Activated naive CD4-positive, alpha-beta T cell treated with anti-CD3 and anti-CD28 coated beads, Interleukin-2, amount 50 U/mL, for 24 hours (primary cell): ENCODE data around the gene GSTT2B.
A peak's percentile ranks its signal among the peaks of the same experiment; 100 is the strongest.
"Not testable (repeated sequence)": the region's sequence is repeated elsewhere in the genome, so short reads cannot be mapped to it uniquely, and the experiment has no call there.

Experiments used
- H3K27ac Mint-ChIP-seq: one replicate; pipeline ENCODE4 v1.8.0; 2021; ENCODE audit warnings: mild to moderate bottlenecking, mixed read lengths
- H3K27me3 Mint-ChIP-seq: one replicate; pipeline ENCODE4 v1.8.0; 2021; ENCODE audit warnings: mixed read lengths
- H3K36me3 Mint-ChIP-seq: one replicate; pipeline ENCODE4 v1.8.0; 2021; ENCODE audit warnings: mixed read lengths
- H3K4me1 Mint-ChIP-seq: one replicate; pipeline ENCODE4 v1.8.0; 2021; ENCODE audit warnings: mixed read lengths
- H3K4me3 Mint-ChIP-seq: one replicate; pipeline ENCODE4 v1.8.0; 2021; ENCODE audit warnings: mild to moderate bottlenecking, mixed read lengths
- H3K9me3 Mint-ChIP-seq: one replicate; pipeline ENCODE4 v1.8.0; 2021; ENCODE audit warnings: mixed read lengths

Gene GSTT2B

GRCh38 chr22:23993581-23994177 is 32.7 kb upstream of the GSTT2B start:
- not testable (repeated sequence) for H3K4me1 Mint-ChIP-seq, H3K4me3 Mint-ChIP-seq, H3K9me3 Mint-ChIP-seq, H3K27me3 Mint-ChIP-seq, H3K27ac Mint-ChIP-seq, H3K36me3 Mint-ChIP-seq

- H3K27ac Mint-ChIP-seq, H3K9me3 Mint-ChIP-seq: not testable (repeated sequence)
Measured at GRCh38 chr22:23993080-23993479, 32.1 kb upstream of the GSTT2B start.

GRCh38 chr22:23989583-23990244 is 28.7 kb upstream of the GSTT2B start:
- H3K4me3 Mint-ChIP-seq, H3K36me3 Mint-ChIP-seq, H3K27ac Mint-ChIP-seq: not testable (repeated sequence)

More at GRCh38 chr22:23993080-23993479, 32.1 kb upstream of the GSTT2B start:
- H3K27me3 Mint-ChIP-seq, H3K36me3 Mint-ChIP-seq, H3K4me1 Mint-ChIP-seq, H3K4me3 Mint-ChIP-seq: not testable (repeated sequence)

GRCh38 chr22:23986538-23987178 is 25.7 kb upstream of the GSTT2B start:
- H3K36me3 Mint-ChIP-seq, H3K4me1 Mint-ChIP-seq, H3K27me3 Mint-ChIP-seq, H3K27ac Mint-ChIP-seq, H3K4me3 Mint-ChIP-seq, H3K9me3 Mint-ChIP-seq: not testable (repeated sequence)

More at GRCh38 chr22:23989583-23990244, 28.7 kb upstream of the GSTT2B start:
- not testable (repeated sequence) for H3K27me3 Mint-ChIP-seq, H3K9me3 Mint-ChIP-seq, H3K4me1 Mint-ChIP-seq

DNA sequence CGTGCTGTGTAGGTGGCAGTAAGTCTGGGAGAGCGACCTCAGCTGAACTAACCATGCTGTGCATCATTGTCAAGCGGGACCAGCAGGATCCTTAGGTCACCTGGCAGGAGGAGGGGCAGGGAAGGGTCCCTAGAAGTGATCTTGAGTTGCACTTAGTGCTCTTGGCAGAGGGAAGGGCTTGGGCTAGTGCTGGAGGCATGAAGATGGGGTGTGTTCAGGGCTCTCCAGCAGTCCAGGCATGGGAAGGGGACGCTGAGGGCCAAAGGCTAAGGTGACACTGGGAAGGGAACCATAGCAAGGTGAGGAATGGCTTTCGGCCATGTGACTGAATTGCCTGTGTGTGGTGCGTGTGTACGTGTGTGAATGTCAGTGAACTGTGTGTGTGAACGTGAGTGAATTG is 25.1 kb upstream of the GSTT2B start:
- not testable (repeated sequence) for H3K4me3 Mint-ChIP-seq, H3K9me3 Mint-ChIP-seq, H3K36me3 Mint-ChIP-seq, H3K27ac Mint-ChIP-seq, H3K4me1 Mint-ChIP-seq, H3K27me3 Mint-ChIP-seq

- Mint-ChIP-seq H3K9me3 (no peaks in the 10 kb centered on the region), H3K27me3 (peaks cover 2% of the 10 kb centered on the region), H3K27ac (no peak overlapping the region), H3K36me3 (no peaks in the 10 kb centered on the region), H3K4me3 (no peak overlapping the region), H3K4me1 (peaks cover 8% of the 10 kb centered on the region)
Measured at GRCh38 chr22:23984430-23984829, 23.4 kb upstream of the GSTT2B start.

DNA sequence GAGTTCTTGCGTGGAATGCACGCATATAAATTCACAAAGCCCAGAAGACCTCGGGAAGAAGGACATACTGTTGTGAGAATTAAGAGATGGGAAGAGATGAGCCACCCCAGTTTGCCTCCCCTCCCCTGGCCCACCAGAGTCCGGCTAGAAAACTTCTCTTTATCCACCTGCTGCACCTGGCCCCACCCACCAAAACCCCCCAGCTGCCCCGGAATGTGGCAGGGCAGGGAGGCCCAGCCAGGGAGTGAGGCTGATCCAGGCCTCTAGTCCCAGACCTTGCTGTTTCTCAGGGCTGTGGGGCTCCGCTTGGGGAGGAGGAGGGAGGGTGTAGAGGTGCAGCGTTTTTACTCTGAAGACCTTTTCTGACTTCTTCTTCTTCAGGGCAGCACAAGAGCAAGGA is 19.6 kb upstream of the GSTT2B start:
- not testable (repeated sequence) for H3K36me3 Mint-ChIP-seq, H3K27me3 Mint-ChIP-seq, H3K27ac Mint-ChIP-seq, H3K4me1 Mint-ChIP-seq, H3K4me3 Mint-ChIP-seq, H3K9me3 Mint-ChIP-seq

- not testable (repeated sequence) for H3K36me3 Mint-ChIP-seq, H3K27me3 Mint-ChIP-seq, H3K9me3 Mint-ChIP-seq, H3K4me3 Mint-ChIP-seq, H3K4me1 Mint-ChIP-seq, H3K27ac Mint-ChIP-seq
Measured at GRCh38 chr22:23979557-23980240, 18.7 kb upstream of the GSTT2B start, which contains the start of gene GSTT2. Gene GSTT2 (plus strand): TSS chr22:23980134.

DNA sequence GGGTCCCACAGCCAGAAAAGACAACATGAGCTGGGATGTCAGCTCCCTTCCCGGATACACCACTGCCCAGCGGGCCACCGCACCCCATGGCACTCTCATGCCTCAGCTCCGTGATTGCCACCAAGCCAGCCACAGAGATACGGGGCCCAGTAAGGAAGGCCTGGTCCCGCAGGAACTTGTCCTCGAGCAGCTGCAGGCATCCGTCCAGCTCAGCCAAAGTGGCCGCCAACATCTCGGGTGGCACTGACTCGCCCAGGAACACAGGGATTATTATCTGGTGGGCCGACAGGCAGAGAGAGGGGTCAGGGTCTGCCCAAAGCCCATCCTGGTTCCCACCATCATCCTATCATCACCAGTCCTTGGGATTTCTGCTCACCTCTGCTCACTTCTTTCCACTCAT is 16.3 kb upstream of the GSTT2B start:
- not testable (repeated sequence) for H3K27ac Mint-ChIP-seq, H3K36me3 Mint-ChIP-seq, H3K27me3 Mint-ChIP-seq, H3K4me1 Mint-ChIP-seq, H3K9me3 Mint-ChIP-seq, H3K4me3 Mint-ChIP-seq

DNA sequence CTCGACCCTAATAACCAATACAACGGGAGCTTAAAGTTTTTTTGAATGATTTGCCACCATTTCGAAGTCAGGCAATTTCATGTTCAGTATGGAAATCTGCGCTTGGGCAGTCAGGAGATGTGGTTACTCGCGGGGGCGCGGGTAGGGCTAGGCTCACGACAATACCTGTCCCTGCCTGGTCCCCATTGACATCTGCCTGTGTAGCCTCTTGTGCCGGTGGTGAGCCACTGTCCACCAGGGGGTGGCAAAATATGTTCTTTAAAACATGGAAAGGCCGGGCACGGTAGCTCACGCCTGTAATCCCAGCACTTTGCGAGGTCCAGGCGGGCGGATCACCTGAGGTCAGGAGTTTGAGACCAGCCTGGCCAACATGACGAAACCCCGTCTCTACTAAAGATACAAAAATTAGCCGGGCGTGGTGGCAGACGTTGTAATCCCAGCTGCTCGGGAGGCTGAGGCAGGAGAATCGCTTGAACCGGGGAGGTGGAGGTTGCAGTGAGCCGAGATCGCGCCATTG is 13.9 kb upstream of the GSTT2B start:
- not testable (repeated sequence) for H3K27me3 Mint-ChIP-seq, H3K9me3 Mint-ChIP-seq

GRCh38 chr22:23974345-23974744 is 13.3 kb upstream of the GSTT2B start, which contains the start of gene DDT:
Gene DDT (minus strand): TSS chr22:23974441. CDS start chr22:23974414, 27 bp downstream.
- H3K36me3 Mint-ChIP-seq, H3K9me3 Mint-ChIP-seq, H3K27ac Mint-ChIP-seq, H3K4me3 Mint-ChIP-seq, H3K27me3 Mint-ChIP-seq: not testable (repeated sequence)
- peaks cover 18% of the 10 kb centered on the region for H3K4me1 Mint-ChIP-seq

More for the DNA sequence above, 13.9 kb upstream of the GSTT2B start:
- H3K36me3 Mint-ChIP-seq, H3K27ac Mint-ChIP-seq, H3K4me3 Mint-ChIP-seq: not testable (repeated sequence)
- peaks cover 15% of the 10 kb centered on the region for H3K4me1 Mint-ChIP-seq

GRCh38 chr22:23971927-23972326 is 10.9 kb upstream of the GSTT2B start:
- not testable (repeated sequence) for H3K9me3 Mint-ChIP-seq, H3K27ac Mint-ChIP-seq, H3K27me3 Mint-ChIP-seq, H3K36me3 Mint-ChIP-seq
- Mint-ChIP-seq H3K4me3 (peak overlapping the region; percentile 57), H3K4me1 (peaks cover 23% of the 10 kb centered on the region)

- H3K36me3 Mint-ChIP-seq, result peaks cover 4% of the 10 kb centered on the region
- H3K4me3 Mint-ChIP-seq, result peak overlapping the region; percentile 43
- H3K9me3 Mint-ChIP-seq, result no peaks in the 10 kb centered on the region
- peaks cover 23% of the 10 kb centered on the region for H3K4me1 Mint-ChIP-seq
- H3K27me3 Mint-ChIP-seq, result no peaks in the 10 kb centered on the region
- H3K27ac Mint-ChIP-seq, result peak overlapping the region; percentile 31
Measured at GRCh38 chr22:23970816-23971486, 10.0 kb upstream of the GSTT2B start.

DNA sequence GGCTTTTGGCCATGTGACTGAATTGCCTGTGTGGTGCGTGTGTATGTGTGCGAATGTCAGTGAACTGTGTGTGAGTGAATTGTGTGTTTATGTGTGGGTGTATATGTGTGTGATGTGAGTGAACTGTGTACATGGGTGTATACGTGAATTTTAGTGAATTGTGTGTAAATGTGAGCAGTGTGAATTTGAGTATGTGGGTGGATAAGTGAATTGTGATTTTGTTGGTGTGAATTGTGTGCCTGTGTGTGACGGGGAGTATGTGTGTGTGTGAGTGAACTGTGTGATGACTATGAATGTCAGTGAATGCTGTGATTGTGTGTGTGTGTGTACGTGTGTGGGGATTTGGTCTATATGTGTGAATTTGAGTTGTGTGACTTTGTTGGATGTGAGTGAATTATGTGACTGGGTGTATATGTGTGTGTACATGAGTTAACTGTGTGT is 9.2 kb upstream of the GSTT2B start:
- Mint-ChIP-seq H3K4me3 (peak overlapping the region; percentile 15), H3K9me3 (no peaks in the 10 kb centered on the region), H3K27ac (peak overlapping the region; percentile 14), H3K36me3 (peaks cover 4% of the 10 kb centered on the region), H3K27me3 (no peaks in the 10 kb centered on the region), H3K4me1 (peaks cover 23% of the 10 kb centered on the region)

GRCh38 chr22:23969071-23969470 is 8.1 kb upstream of the GSTT2B start:
- Mint-ChIP-seq H3K27me3 (no peaks in the 10 kb centered on the region), H3K4me1 (peaks cover 23% of the 10 kb centered on the region), H3K4me3 (peak overlapping the region; percentile 41), H3K36me3 (peaks cover 4% of the 10 kb centered on the region), H3K27ac (peak overlapping the region; percentile 63), H3K9me3 (no peaks in the 10 kb centered on the region)
